Stimulated activated naive B cell treated with anti-CD40 and anti-IgM and Interleukin-4, amounts not matched to agents 10 μg/mL and 1 μg/mL and 100 μg/mL, for 72 hours (primary cell): ENCODE results near the gene CNPY1.

ENCODE experiments used
- ATAC-seq, 2 donors: fragments of 150-1000 bp; cut with Tn5 transposase; replicated peaks; 2 replicates each; pipeline ENCODE4 v1.10.0; 2021; ENCODE audit warnings: moderate library complexity in 1 of 2
- DNase-seq: peaks from one replicate; pipeline ENCODE4 v3.0.0; 2021
- H3K27ac Mint-ChIP-seq: one replicate; pipeline ENCODE4 v1.8.0; 2022; ENCODE audit warnings: mild to moderate bottlenecking, mixed read lengths
- H3K27me3 Mint-ChIP-seq, 2 donors: one replicate each; pipeline ENCODE4 v1.8.0; 2022; ENCODE audit warnings: mixed read lengths in 2 of 2
- H3K36me3 Mint-ChIP-seq, 2 donors: one replicate each; pipeline ENCODE4 v1.8.0; 2022; ENCODE audit warnings: mixed read lengths in 2 of 2, mild to moderate bottlenecking in 1 of 2
- H3K4me1 Mint-ChIP-seq, 2 donors: one replicate each; pipeline ENCODE4 v1.8.0; 2022; ENCODE audit warnings: mixed read lengths in 2 of 2, mild to moderate bottlenecking in 1 of 2
- H3K4me3 Mint-ChIP-seq, 2 donors: one replicate each; pipeline ENCODE4 v1.8.0; 2022; ENCODE audit warnings: mild to moderate bottlenecking in 2 of 2, mixed read lengths in 2 of 2, moderate library complexity in 1 of 2
- H3K9me3 Mint-ChIP-seq, 2 donors: one replicate each; pipeline ENCODE4 v1.8.0; 2022; ENCODE audit warnings: mixed read lengths in 2 of 2, mild to moderate bottlenecking in 1 of 2

Gene CNPY1

GRCh38 chr7:155457544-155458110, 88.7 kb downstream of the CNPY1 start:
- ATAC-seq (peak in 1 of 2 donors; percentile 10), DNase-seq (no peak)
- peaks cover 30 to 54% of the 10 kb centered on the region in 2 donors for H3K4me1 Mint-ChIP-seq
- H3K27ac Mint-ChIP-seq, result peak overlapping the region; percentile 94
- peaks cover 0 to 7% of the 10 kb centered on the region in 2 donors for H3K36me3 Mint-ChIP-seq
- H3K27me3 Mint-ChIP-seq, result peaks cover 77 to 84% of the 10 kb centered on the region in 2 donors
- H3K9me3 Mint-ChIP-seq, result peaks cover 0 to 3% of the 10 kb centered on the region in 2 donors
- H3K4me3 Mint-ChIP-seq, result peak overlapping the region; percentile 79 to 80

- H3K27me3 Mint-ChIP-seq, result peaks cover 76 to 83% of the 10 kb centered on the region in 2 donors
- peaks cover 0 to 1% of the 10 kb centered on the region in 2 donors for H3K9me3 Mint-ChIP-seq
- H3K4me1 Mint-ChIP-seq, result peaks cover 29 to 52% of the 10 kb centered on the region in 2 donors
- ATAC-seq, result peak in 1 of 2 donors; percentile 21
- DNase-seq, result no peak
- peaks cover 0 to 7% of the 10 kb centered on the region in 2 donors for H3K36me3 Mint-ChIP-seq
- peak overlapping the region; percentile 78 to 79 for H3K4me3 Mint-ChIP-seq
- H3K27ac Mint-ChIP-seq, result peak overlapping the region; percentile 94
Measured at GRCh38 chr7:155456738-155457543, 89.4 kb downstream of the CNPY1 start.

- no peaks in the 10 kb centered on the region for H3K9me3 Mint-ChIP-seq
- peaks cover 76 to 83% of the 10 kb centered on the region in 2 donors for H3K27me3 Mint-ChIP-seq
- ATAC-seq, result no peak
- peak overlapping the region; percentile 49 to 66 for H3K4me3 Mint-ChIP-seq
- peak overlapping the region; percentile 94 for H3K27ac Mint-ChIP-seq
- peaks cover 31 to 54% of the 10 kb centered on the region in 2 donors for H3K4me1 Mint-ChIP-seq
- peaks cover 0 to 7% of the 10 kb centered on the region in 2 donors for H3K36me3 Mint-ChIP-seq
- DNase-seq, result no peak
Measured at GRCh38 chr7:155455776-155456737, 90.3 kb downstream of the CNPY1 start.

GRCh38 chr7:155455132-155455693, 91.1 kb downstream of the CNPY1 start:
- no peaks in the 10 kb centered on the region for H3K9me3 Mint-ChIP-seq
- peaks cover 76 to 84% of the 10 kb centered on the region in 2 donors for H3K27me3 Mint-ChIP-seq
- H3K4me3 Mint-ChIP-seq, result peak overlapping the region; percentile 55 to 58
- peaks cover 34 to 61% of the 10 kb centered on the region in 2 donors for H3K4me1 Mint-ChIP-seq
- H3K27ac Mint-ChIP-seq, result peak overlapping the region; percentile 94
- H3K36me3 Mint-ChIP-seq, result peaks cover 0 to 7% of the 10 kb centered on the region in 2 donors
- DNase-seq (no peak), ATAC-seq (no peak)

- ATAC-seq (no peak), DNase-seq (no peak)
- Mint-ChIP-seq H3K36me3 (peaks cover 0 to 6% of the 10 kb centered on the region in 2 donors), H3K9me3 (no peaks in the 10 kb centered on the region), H3K4me3 (peak overlapping the region; percentile 55 to 58), H3K4me1 (peaks cover 30 to 60% of the 10 kb centered on the region in 2 donors), H3K27ac (peak overlapping the region; percentile 94), H3K27me3 (peaks cover 70 to 81% of the 10 kb centered on the region in 2 donors)
Measured at GRCh38 chr7:155454183-155455112, 91.9 kb downstream of the CNPY1 start.

- Mint-ChIP-seq H3K27ac (peak overlapping the region; percentile 27), H3K4me1 (peaks cover 32 to 63% of the 10 kb centered on the region in 2 donors), H3K36me3 (peaks cover 0 to 3% of the 10 kb centered on the region in 2 donors), H3K27me3 (peaks cover 73 to 85% of the 10 kb centered on the region in 2 donors), H3K9me3 (no peaks in the 10 kb centered on the region), H3K4me3 (no peak overlapping the region)
- ATAC-seq (no peak), DNase-seq (no peak)
Measured at GRCh38 chr7:155453296-155454182, 92.8 kb downstream of the CNPY1 start.

- H3K4me1 Mint-ChIP-seq, result peaks cover 37 to 66% of the 10 kb centered on the region in 2 donors
- peaks cover 2 to 9% of the 10 kb centered on the region in 2 donors for H3K36me3 Mint-ChIP-seq
- no peak for DNase-seq
- peak overlapping the region; percentile 27 for H3K27ac Mint-ChIP-seq
- H3K4me3 Mint-ChIP-seq, result no peak overlapping the region
- H3K9me3 Mint-ChIP-seq, result no peaks in the 10 kb centered on the region
- H3K27me3 Mint-ChIP-seq, result peaks cover 77 to 88% of the 10 kb centered on the region in 2 donors
- no peak for ATAC-seq
Measured at GRCh38 chr7:155452505-155453295, 93.7 kb downstream of the CNPY1 start.

GRCh38 chr7:155451840-155452239, 94.5 kb downstream of the CNPY1 start:
- Mint-ChIP-seq H3K36me3 (peaks cover 2 to 12% of the 10 kb centered on the region in 2 donors), H3K27ac (peak overlapping the region; percentile 72), H3K4me1 (peaks cover 38 to 61% of the 10 kb centered on the region in 2 donors), H3K4me3 (no peak overlapping the region), H3K27me3 (peaks cover 77 to 91% of the 10 kb centered on the region in 2 donors), H3K9me3 (no peaks in the 10 kb centered on the region)
- no peak for ATAC-seq
- DNase-seq, result no peak
